Hepatocyte (in vitro differentiated cells): ENCODE data around the gene TBCD. TPM values are rescaled to one million over a fixed set of nuclear protein-coding genes. Genes with fewer than 3 reads are reported as not detected.
"Not testable (repeated sequence)": the region's sequence is repeated elsewhere in the genome, so short reads cannot be mapped to it uniquely, and the experiment has no call there.

Experiments used
- DNase-seq: peaks from one replicate; pipeline ENCODE4 v3.0.0-alpha.2; 2016; ENCODE audit warnings: low spot score
- H2AFZ ChIP-seq: fragments of 200-600 bp; sonication (generic); 2 replicates; pipeline ENCODE4 v1.6.0; 2016; ENCODE audit warnings: antibody characterized with exemption, mild to moderate bottlenecking
- H3K27ac ChIP-seq: fragments of 200-600 bp; sonication (generic); 2 replicates; pipeline ENCODE4 v1.5.1; 2016; ENCODE audit warnings: mild to moderate bottlenecking
- H3K27me3 ChIP-seq: fragments of 200-600 bp; sonication (generic); 2 replicates; pipeline ENCODE4 v1.6.1; 2016
- H3K36me3 ChIP-seq: fragments of 200-600 bp; sonication (generic); replicated peaks from 2 replicates; pipeline ENCODE4 v1.5.1; 2016; ENCODE audit warnings: low read depth; ENCODE audit not compliant: insufficient read depth
- H3K4me1 ChIP-seq: fragments of 200-600 bp; sonication (generic); 2 replicates; pipeline ENCODE4 v1.5.1; 2016; ENCODE audit warnings: mild to moderate bottlenecking, moderate library complexity; ENCODE audit not compliant: insufficient read depth
- H3K4me2 ChIP-seq: fragments of 200-600 bp; sonication (generic); 2 replicates; pipeline ENCODE4 v1.6.0; 2016
- H3K4me3 ChIP-seq: fragments of 200-600 bp; sonication (generic); 2 replicates; pipeline ENCODE4 v1.5.1; 2016; ENCODE audit warnings: mild to moderate bottlenecking
- H3K79me2 ChIP-seq: fragments of 200-600 bp; sonication (generic); 2 replicates; pipeline ENCODE4 v1.6.0; 2017; ENCODE audit warnings: mild to moderate bottlenecking
- H3K9me2 ChIP-seq: fragments of 200-600 bp; sonication (generic); replicated peaks from 2 replicates; pipeline ENCODE4 v1.6.0; 2017; ENCODE audit warnings: mild to moderate bottlenecking; ENCODE audit not compliant: insufficient read depth
- H3K9me3 ChIP-seq: fragments of 200-600 bp; sonication (generic); 2 replicates; pipeline ENCODE4 v1.5.1; 2016; ENCODE audit warnings: low read depth, mild to moderate bottlenecking
- H4K20me1 ChIP-seq: fragments of 200-600 bp; sonication (generic); 2 replicates; pipeline ENCODE4 v1.6.0; 2016; ENCODE audit warnings: mild to moderate bottlenecking; ENCODE audit not compliant: insufficient read depth, poor library complexity, severe bottlenecking
- EZH2 ChIP-seq: fragments of 200-600 bp; sonication (generic); IDR thresholded peaks from 2 replicates; pipeline ENCODE4 v1.6.1; 2016; ENCODE audit warnings: antibody characterized with exemption, mild to moderate bottlenecking, borderline replicate concordance
- EZH2phosphoT487 ChIP-seq: fragments of 200-600 bp; sonication (generic); IDR thresholded peaks from one replicate; pipeline ENCODE4 v1.6.1; 2018; ENCODE audit warnings: antibody characterized with exemption, mild to moderate bottlenecking, low read depth, moderate library complexity; ENCODE audit not compliant: unreplicated experiment, severe bottlenecking
- WGBS: methylation state at CpG from one replicate; pipeline ENCODE4 v1.1.6; 2016; ENCODE audit warnings: low lambda C conversion rate; ENCODE audit errors: missing lambda C conversion rate; 5-methylcytosine and 5-hydroxymethylcytosine counted together
- polyA plus RNA-seq: library from polyadenylated mRNA; unstranded; fragments of >200 nt; fragmentation: Nextera tagmentation; extraction: Ambion mirVana; gene quantifications from 2 replicates; pipeline ENCODE4 v1.2.1, GENCODE V29; 2016
- total RNA-seq: library from RNA; depleted of rRNA; stranded (reverse); fragments of >200 nt; gene quantifications from 2 replicates; pipeline ENCODE4 v1.2.3, GENCODE V29; 2014
- TF ChIP-seq, protein P1 (sequence below): fragments of 200-600 bp; sonication (generic); IDR thresholded peaks from 2 replicates; pipeline ENCODE4 v1.5.1; 2016; ENCODE audit warnings: antibody characterized with exemption, mild to moderate bottlenecking; ENCODE audit not compliant: poor library complexity

The TBCD gene
- total and polyA plus RNA-seq, 2 experiments from 2014 or later = 24.5 to 41.5 TPM

DNA sequence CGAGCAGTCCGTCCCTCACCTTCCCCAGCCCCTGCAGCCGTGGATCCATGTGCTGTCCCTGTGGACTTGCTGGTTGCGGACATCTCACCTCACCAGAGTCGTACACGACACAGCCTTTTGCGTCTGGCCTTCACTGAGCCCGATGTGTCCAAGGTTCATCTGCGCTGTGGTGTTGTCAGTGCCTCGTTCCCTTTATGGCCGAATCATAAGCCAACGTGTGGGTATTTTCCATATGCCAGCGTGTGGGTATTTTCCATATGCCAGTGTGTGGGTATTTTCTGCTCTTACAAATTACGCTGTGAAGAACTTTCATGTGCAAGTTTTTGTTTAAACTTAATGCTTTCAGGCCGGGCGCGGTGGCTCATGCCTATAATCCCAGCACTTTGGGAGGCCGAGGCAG lies 31.6 kb downstream of the TBCD start:
- Histone ChIP-seq H3K4me3 (no peak overlapping the region), H2AFZ (no peak overlapping the region), H3K4me2 (no peak overlapping the region), H3K4me1 (peaks cover 4% of the 10 kb centered on the region), H3K36me3 (no peaks in the 10 kb centered on the region), H4K20me1 (no peaks in the 10 kb centered on the region), H3K79me2 (no peaks in the 10 kb centered on the region), H3K27me3 (no peaks in the 10 kb centered on the region), H3K27ac (no peak overlapping the region), H3K9me2 (no peaks in the 10 kb centered on the region), H3K9me3 (no peaks in the 10 kb centered on the region)
- 96% methylated on average over 18 of the region's 18 CpGs for WGBS
- DNase-seq = no peak
- TF ChIP-seq EZH2 (no peak), EZH2phosphoT487 (no peak)
- TF ChIP-seq, protein P1, sequence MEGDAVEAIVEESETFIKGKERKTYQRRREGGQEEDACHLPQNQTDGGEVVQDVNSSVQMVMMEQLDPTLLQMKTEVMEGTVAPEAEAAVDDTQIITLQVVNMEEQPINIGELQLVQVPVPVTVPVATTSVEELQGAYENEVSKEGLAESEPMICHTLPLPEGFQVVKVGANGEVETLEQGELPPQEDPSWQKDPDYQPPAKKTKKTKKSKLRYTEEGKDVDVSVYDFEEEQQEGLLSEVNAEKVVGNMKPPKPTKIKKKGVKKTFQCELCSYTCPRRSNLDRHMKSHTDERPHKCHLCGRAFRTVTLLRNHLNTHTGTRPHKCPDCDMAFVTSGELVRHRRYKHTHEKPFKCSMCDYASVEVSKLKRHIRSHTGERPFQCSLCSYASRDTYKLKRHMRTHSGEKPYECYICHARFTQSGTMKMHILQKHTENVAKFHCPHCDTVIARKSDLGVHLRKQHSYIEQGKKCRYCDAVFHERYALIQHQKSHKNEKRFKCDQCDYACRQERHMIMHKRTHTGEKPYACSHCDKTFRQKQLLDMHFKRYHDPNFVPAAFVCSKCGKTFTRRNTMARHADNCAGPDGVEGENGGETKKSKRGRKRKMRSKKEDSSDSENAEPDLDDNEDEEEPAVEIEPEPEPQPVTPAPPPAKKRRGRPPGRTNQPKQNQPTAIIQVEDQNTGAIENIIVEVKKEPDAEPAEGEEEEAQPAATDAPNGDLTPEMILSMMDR = no peak

DNA sequence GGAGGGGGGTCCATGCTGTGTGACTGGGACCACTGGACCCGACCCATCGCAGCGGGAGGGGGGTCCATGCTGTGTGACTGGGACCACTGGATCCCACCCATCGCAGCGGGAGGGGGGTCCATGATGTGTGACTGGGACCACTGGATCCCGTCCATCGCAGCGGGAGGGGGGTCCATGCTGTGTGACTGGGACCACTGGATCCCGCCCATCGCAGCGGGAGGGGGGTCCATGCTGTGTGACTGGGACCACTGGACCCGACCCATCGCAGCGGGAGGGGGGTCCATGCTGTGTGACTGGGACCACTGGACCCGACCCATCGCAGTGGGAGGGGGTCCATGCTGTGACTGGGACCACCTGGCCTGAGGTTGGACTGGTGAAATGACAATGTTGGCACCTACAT lies 33.7 kb downstream of the TBCD start:
- not testable (repeated sequence) for H3K9me3 ChIP-seq, H4K20me1 ChIP-seq, H3K9me2 ChIP-seq, DNase-seq, H3K27ac ChIP-seq, H3K4me2 ChIP-seq, H3K27me3 ChIP-seq, H3K36me3 ChIP-seq, H3K4me1 ChIP-seq, H3K79me2 ChIP-seq, H2AFZ ChIP-seq, H3K4me3 ChIP-seq
- 100% methylated on average over 1 of the region's 16 CpGs for WGBS

DNA sequence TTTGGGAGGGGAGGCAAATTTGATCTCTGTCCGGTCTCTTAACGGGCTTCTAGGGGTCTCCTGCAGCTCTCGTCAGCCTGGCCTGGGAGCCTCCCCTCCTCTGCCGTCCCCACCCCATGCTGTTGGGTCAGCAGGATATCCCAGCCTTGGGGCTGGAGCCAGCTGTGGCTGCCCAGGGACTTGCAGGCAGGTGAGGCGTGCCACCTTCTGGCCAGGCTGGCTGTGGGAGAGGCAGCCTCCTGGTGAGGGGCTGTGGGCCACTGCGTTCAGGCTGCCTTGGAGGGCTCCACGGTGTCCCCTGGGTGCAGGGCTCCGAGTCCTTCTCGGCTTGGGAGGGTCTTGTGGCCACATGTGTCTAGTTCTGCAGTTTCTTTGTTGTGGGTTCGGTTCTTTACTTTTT lies 34.6 kb downstream of the TBCD start:
- 96% methylated on average over 10 of the region's 10 CpGs for WGBS
- TF ChIP-seq EZH2 = no peak
- TF ChIP-seq, protein P1 = no peak
- no peak for TF ChIP-seq EZH2phosphoT487
- H3K27me3 ChIP-seq = no peaks in the 10 kb centered on the region
- no peaks in the 10 kb centered on the region for H3K79me2 ChIP-seq
- DNase-seq = no peak
- no peaks in the 10 kb centered on the region for H3K36me3 ChIP-seq
- H3K4me2 ChIP-seq = no peak overlapping the region
- H3K27ac ChIP-seq = no peak overlapping the region
- H3K4me1 ChIP-seq = peaks cover 4% of the 10 kb centered on the region
- H4K20me1 ChIP-seq = no peaks in the 10 kb centered on the region
- H2AFZ ChIP-seq = no peak overlapping the region
- no peaks in the 10 kb centered on the region for H3K9me2 ChIP-seq
- H3K9me3 ChIP-seq = no peaks in the 10 kb centered on the region
- no peak overlapping the region for H3K4me3 ChIP-seq

DNA sequence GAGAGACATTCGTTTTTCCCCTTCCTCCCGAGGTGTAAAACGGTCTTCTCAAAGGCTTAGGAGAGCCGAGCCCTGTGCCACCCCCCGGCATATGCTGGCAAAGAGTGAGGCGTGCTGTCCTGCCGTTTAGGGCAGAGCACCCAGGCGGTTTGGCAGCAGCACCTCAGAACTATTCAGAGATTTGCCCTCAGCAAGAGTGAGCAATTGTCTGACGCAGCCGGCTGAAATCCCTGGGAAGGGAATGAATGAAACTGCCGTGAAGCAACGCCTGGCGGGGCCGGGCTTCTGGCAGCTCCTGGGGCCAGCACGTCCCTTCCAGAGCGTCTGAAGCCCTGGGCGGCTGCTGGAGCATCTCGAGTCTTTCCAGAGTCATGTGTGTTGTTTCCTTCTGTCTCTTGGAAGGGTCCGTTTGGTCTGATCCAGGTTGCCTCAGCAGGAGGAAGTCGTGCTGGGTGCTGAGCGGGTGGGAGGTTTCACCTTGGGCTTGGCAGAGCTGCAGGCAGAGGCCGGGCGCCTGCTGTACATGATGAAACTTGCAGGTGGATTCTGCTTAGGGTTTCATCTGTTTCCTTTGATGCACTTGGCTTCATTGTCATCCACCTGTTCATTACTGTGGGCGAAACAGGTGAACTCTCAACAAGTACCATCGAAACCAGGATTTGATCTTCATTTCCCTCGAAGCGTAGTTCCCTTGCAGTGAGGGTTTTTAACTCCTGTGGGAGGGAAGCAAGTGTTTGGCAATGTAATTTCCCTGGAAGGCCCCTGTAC lies 35.4 kb downstream of the TBCD start:
- H3K27ac ChIP-seq = no peak overlapping the region
- TF ChIP-seq EZH2phosphoT487 = no peak
- no peak for TF ChIP-seq EZH2
- TF ChIP-seq, protein P1 = no peak

More for the DNA sequence above, 35.4 kb downstream of the TBCD start:
- no peaks in the 10 kb centered on the region for H3K27me3 ChIP-seq
- no peaks in the 10 kb centered on the region for H3K9me3 ChIP-seq
- DNase-seq = no peak
- H3K36me3 ChIP-seq = no peaks in the 10 kb centered on the region
- H3K4me3 ChIP-seq = no peak overlapping the region
- no peaks in the 10 kb centered on the region for H3K79me2 ChIP-seq
- 88% methylated on average over 26 of the region's 27 CpGs for WGBS
- H3K4me1 ChIP-seq = peaks cover under 1% of the 10 kb centered on the region
- no peaks in the 10 kb centered on the region for H3K9me2 ChIP-seq
- no peak overlapping the region for H2AFZ ChIP-seq
- H3K4me2 ChIP-seq = no peak overlapping the region
- H4K20me1 ChIP-seq = no peaks in the 10 kb centered on the region
